K562 (cell line): Measurements from ENCODE around the gene TRIM65. TPM values are rescaled to one million over a fixed set of nuclear protein-coding genes. Genes with fewer than 3 reads are reported as not detected.

Experiments used
- DIDO1 ChIP-seq: fragments of 450-650 bp; IDR thresholded peaks from 2 replicates; pipeline ENCODE4 v1.6.1; 2016; ENCODE audit warnings: low read depth, missing biosample characterization, missing genetic modification characterization
- ERF ChIP-seq: fragments of 450-650 bp; formaldehyde crosslinking; IDR thresholded peaks from 2 replicates; pipeline ENCODE4 v1.4.0; 2020; ENCODE audit warnings: mild to moderate bottlenecking, mixed read lengths
- ETV6 ChIP-seq, 3 experiments: fragments of 150-350 bp in 1 of 3; sonication (generic) in 1 of 3; formaldehyde crosslinking in 1 of 3; IDR thresholded peaks; 2 replicates each; pipeline versions ENCODE4 v1.6.1 to v1.8.0; 2014 to 2022; ENCODE audit warnings: borderline replicate concordance in 2 of 3, low read depth in 2 of 3, antibody characterized with exemption in 1 of 3, low read length in 1 of 3, mild to moderate bottlenecking in 1 of 3, missing genetic modification reagents in 1 of 3
- FOXP1 ChIP-seq: sonication (generic); formaldehyde crosslinking; IDR thresholded peaks from 2 replicates; pipeline ENCODE4 v1.8.0; 2022; ENCODE audit warnings: mild to moderate bottlenecking, missing genetic modification reagents
- FUS ChIP-seq: fragments of 200-400 bp; formaldehyde crosslinking; optimal IDR thresholded peaks from 2 replicates; pipeline ENCODE3; 2017; ENCODE audit warnings: low read depth, low read length
- HNRNPUL1 ChIP-seq: fragments of 200-400 bp; formaldehyde crosslinking; IDR thresholded peaks from 2 replicates; pipeline ENCODE4 v1.6.1; 2017; ENCODE audit warnings: low read length
- LEF1 ChIP-seq: fragments of 450-650 bp; IDR thresholded peaks from 2 replicates; pipeline ENCODE4 v1.6.1; 2016; ENCODE audit warnings: mild to moderate bottlenecking
- MCM5 ChIP-seq: fragments of 450-650 bp; IDR thresholded peaks from 2 replicates; pipeline ENCODE4 v1.6.1; 2016; ENCODE audit warnings: low read depth
- RBM34 ChIP-seq: fragments of 200-400 bp; formaldehyde crosslinking; IDR thresholded peaks from 2 replicates; pipeline ENCODE4 v1.6.1; 2018; ENCODE audit warnings: low read length, borderline replicate concordance; ENCODE audit not compliant: insufficient read depth
- SAP30 ChIP-seq: fragments of 200-600 bp; sonication (generic); IDR thresholded peaks from 2 replicates; pipeline ENCODE4 v1.6.1; 2012; ENCODE audit warnings: borderline replicate concordance, low read depth, mild to moderate bottlenecking, moderate library complexity, low read length, control low read depth, inconsistent platforms; ENCODE audit not compliant: insufficient read depth, poor library complexity, severe bottlenecking
- SFPQ ChIP-seq: fragments of 200-400 bp; formaldehyde crosslinking; IDR thresholded peaks from 2 replicates; pipeline ENCODE4 v1.6.1; 2017; ENCODE audit warnings: mild to moderate bottlenecking, low read depth, low read length, moderate library complexity
- SPI1 ChIP-seq: IDR thresholded peaks from 2 replicates; pipeline ENCODE4 v1.6.1; 2011; ENCODE audit warnings: low read depth, low read length, control low read depth, borderline replicate concordance
- TCF3 ChIP-seq: sonication (generic); formaldehyde crosslinking; IDR thresholded peaks from 2 replicates; pipeline ENCODE4 v1.4.0; 2020; ENCODE audit warnings: mild to moderate bottlenecking, missing genetic modification reagents
- ZKSCAN1 ChIP-seq: fragments of 150-350 bp; IDR thresholded peaks from 2 replicates; pipeline ENCODE4 v1.6.1; 2016; ENCODE audit warnings: low read depth, low read length
- ZNF444 ChIP-seq: fragments of 250-450 bp; sonication (Bioruptor Pico); IDR thresholded peaks from 2 replicates; pipeline ENCODE4 v1.4.0; 2020; ENCODE audit warnings: mild to moderate bottlenecking, moderate library complexity
- ZNF551 ChIP-seq: fragments of 250-450 bp; sonication (Bioruptor Pico); IDR thresholded peaks from 2 replicates; pipeline ENCODE4 v1.5.0; 2021; ENCODE audit warnings: mild to moderate bottlenecking, moderate library complexity
- ZNF696 ChIP-seq: fragments of 250-450 bp; sonication (Bioruptor Pico); conservative IDR thresholded peaks from 2 replicates; pipeline ENCODE4 v1.4.0; 2020; ENCODE audit warnings: mild to moderate bottlenecking, moderate library complexity
- ZSCAN32 ChIP-seq: fragments of 450-650 bp; formaldehyde crosslinking; IDR thresholded peaks from 2 replicates; pipeline ENCODE4 v1.4.0; 2020; ENCODE audit warnings: mild to moderate bottlenecking, moderate library complexity
- polyA plus RNA-seq, 8 experiments: library from polyadenylated mRNA; depleted of rRNA in 4 of 8; stranded (reverse) in 5 of 8; unstranded in 3 of 8; fragments of >200 nt; fragmentation: Nextera tagmentation in 2 of 8; fragmentation: Illumina TruSeq in 1 of 8; extraction: Ambion mirVana in 2 of 8; extraction: Trizol in 1 of 8; gene quantifications; 2 replicates each; pipeline versions ENCODE4 v1.2.1 to v1.2.3, GENCODE V29; 2011 to 2014; ENCODE audit warnings: inconsistent platforms in 1 of 8, missing spikeins in 1 of 8
- total RNA-seq, 7 experiments: library from RNA; depleted of rRNA in 6 of 7; stranded (reverse); fragments of >200 nt in 6 of 7; fragmentation: Illumina TruSeq in 2 of 7; extraction: Trizol in 2 of 7; gene quantifications; 2 replicates each; pipeline versions ENCODE4 v1.2.1 to v1.2.3, GENCODE V29; 2011 to 2021; ENCODE audit warnings: low replicate concordance in 1 of 7
- TF ChIP-seq, protein P1 (sequence below), 2 experiments: IDR thresholded peaks in 1 of 2; conservative IDR thresholded peaks in 1 of 2; 2 replicates each; pipeline ENCODE4 v1.6.1; 2016; ENCODE audit warnings: low read depth in 2 of 2, mild to moderate bottlenecking in 1 of 2, missing compliant biosample characterization in 1 of 2, missing genetic modification characterization in 1 of 2, moderate library complexity in 1 of 2
- TF ChIP-seq, protein P2 (sequence below): sonication (generic); formaldehyde crosslinking; IDR thresholded peaks from 2 replicates; pipeline ENCODE4 v1.8.0; 2022; ENCODE audit warnings: missing genetic modification reagents, mild to moderate bottlenecking, borderline replicate concordance

The TRIM65 gene
- total and polyA plus RNA-seq, 9 of the 15 experiments (the other 6 are each of a cell fraction or from before 2014, with no cell fraction given) = 2.8 to 45.7 (median 22.9) TPM

DNA sequence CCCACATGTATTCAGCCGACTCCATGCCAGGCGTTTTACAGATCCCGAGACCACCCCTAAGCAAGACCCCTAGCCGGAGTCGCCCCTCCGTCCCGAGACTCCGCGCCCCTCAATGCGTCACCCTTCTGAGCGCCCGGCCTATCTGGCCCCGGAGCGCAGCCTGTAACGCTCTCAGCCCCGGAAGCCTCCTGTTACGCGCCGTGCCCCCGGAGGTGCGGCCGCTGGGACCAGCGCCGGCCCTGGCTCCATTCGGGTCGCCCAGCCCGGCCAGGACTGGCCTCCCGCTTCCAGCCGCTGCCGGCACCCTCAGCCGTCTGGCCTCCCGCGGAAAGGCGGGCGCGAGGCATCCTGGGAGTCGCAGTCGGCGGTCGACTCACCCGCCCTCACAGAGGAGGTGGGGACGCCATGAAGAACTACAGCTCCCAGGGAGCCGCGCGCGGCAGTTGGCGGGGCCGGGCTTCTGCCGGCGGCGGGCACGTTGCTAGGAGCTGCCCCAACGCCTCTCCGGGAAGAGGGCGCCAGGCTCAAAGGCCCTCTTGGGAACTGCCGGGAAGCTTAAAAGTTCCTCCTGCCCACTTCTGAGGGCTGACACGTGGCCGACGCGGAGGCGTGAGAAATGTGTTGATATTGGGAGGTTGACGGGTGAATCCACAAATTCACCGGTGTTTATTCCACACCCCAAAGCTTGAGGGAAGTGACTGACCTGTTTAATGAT lies 44.1 kb upstream of the TRIM65 start, which contains the start of gene FBF1 (continued):
- TF ChIP-seq RBM34 (0 out of 2 replicates have a peak, but pooled peaks have one; percentile 48), SPI1 (no peak), ZKSCAN1 (no peak), FUS (peak; percentile 87), LEF1 (no peak), HNRNPUL1 (no peak), SFPQ (no peak), ERF (CRISPR knock-in tag) (peak; percentile 74; the same call in 1 of the 2 replicates), TCF3 (CRISPR knock-in tag) (peak; percentile 20; the same call in 1 of the 2 replicates), MCM5 (no peak), ZNF551 (CRISPR knock-in tag) (no peak), ETV6 (IDR thresholded peaks at IDR 0.05; ENCODE audit: borderline replicate concordance in 1 of 2, low read depth in 2 of 2, low read length in 1 of 2) (no peak), ETV6 (CRISPR knock-in tag; IDR thresholded peaks at IDR 0.05; ENCODE audit: borderline replicate concordance) (no peak), ZNF696 (CRISPR knock-in tag) (no peak), ZSCAN32 (CRISPR knock-in tag) (no peak), SAP30 (peak; percentile 68), FOXP1 (CRISPR knock-in tag) (0 out of 2 replicates have a peak, but pooled peaks have one; percentile 28), DIDO1 (tag) (no peak), ZNF444 (no peak)
- TF ChIP-seq, protein P1, sequence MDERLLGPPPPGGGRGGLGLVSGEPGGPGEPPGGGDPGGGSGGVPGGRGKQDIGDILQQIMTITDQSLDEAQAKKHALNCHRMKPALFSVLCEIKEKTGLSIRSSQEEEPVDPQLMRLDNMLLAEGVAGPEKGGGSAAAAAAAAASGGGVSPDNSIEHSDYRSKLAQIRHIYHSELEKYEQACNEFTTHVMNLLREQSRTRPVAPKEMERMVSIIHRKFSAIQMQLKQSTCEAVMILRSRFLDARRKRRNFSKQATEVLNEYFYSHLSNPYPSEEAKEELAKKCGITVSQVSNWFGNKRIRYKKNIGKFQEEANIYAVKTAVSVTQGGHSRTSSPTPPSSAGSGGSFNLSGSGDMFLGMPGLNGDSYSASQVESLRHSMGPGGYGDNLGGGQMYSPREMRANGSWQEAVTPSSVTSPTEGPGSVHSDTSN (CRISPR knock-in tag; IDR thresholded peaks at IDR 0.05; ENCODE audit: low read depth) = no peak
- TF ChIP-seq, protein P1 (tag; conservative IDR thresholded peaks at IDR 0.05; ENCODE audit: low read depth) = no peak
- TF ChIP-seq, protein P2, sequence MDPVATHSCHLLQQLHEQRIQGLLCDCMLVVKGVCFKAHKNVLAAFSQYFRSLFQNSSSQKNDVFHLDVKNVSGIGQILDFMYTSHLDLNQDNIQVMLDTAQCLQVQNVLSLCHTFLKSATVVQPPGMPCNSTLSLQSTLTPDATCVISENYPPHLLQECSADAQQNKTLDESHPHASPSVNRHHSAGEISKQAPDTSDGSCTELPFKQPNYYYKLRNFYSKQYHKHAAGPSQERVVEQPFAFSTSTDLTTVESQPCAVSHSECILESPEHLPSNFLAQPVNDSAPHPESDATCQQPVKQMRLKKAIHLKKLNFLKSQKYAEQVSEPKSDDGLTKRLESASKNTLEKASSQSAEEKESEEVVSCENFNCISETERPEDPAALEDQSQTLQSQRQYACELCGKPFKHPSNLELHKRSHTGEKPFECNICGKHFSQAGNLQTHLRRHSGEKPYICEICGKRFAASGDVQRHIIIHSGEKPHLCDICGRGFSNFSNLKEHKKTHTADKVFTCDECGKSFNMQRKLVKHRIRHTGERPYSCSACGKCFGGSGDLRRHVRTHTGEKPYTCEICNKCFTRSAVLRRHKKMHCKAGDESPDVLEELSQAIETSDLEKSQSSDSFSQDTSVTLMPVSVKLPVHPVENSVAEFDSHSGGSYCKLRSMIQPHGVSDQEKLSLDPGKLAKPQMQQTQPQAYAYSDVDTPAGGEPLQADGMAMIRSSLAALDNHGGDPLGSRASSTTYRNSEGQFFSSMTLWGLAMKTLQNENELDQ (CRISPR knock-in tag) = no peak
